K562 (cell line): ENCODE results near the gene SORBS2. TPM values are rescaled to one million over a fixed set of nuclear protein-coding genes. Genes with fewer than 3 reads are reported as not detected.

Source experiments
- ATAC-seq: fragments of 200-7000 bp; cut with Tn5 transposase; 3 replicates; pipeline ENCODE4 v1.9.1; 2020; ENCODE audit warnings: moderate library complexity
- BruUV-seq: library from RNA; stranded (reverse); fragments of 400-500 nt; replicated peaks from 2 replicates; lab custom pipeline; 2021; lab: Mats Ljungman, UMichigan
- CTCF ChIA-PET: fragments of 300-600 bp; formaldehyde crosslinking; extraction: SDS; loops from one replicate; lab custom pipeline; 2021; ENCODE audit warnings: low intra/inter-chr PET ratio; lab: Yijun Ruan, JAX
- POLR2A ChIA-PET: fragments of 300-600, 350-650 bp; sonication (Branson Sonifier 250); formaldehyde crosslinking; extraction: SDS; loops from one replicate; lab custom pipeline; 2021; ENCODE audit warnings: antibody characterized with exemption, inconsistent platforms; lab: Yijun Ruan, JAX
- DNase-seq, 4 experiments: peaks; one replicate each; pipeline versions ENCODE4 v3.0.0 to v3.0.0-alpha.2; 2011 to 2018; ENCODE audit warnings: low spot score in 3 of 4, mixed read lengths in 3 of 4; ENCODE audit errors: extremely low read depth in 1 of 4
- FAIRE-seq: peaks from 2 replicates; lab custom pipeline; 2011; peaks lifted over from hg19 to GRCh38; lab: Jason Lieb, UNC
- H2AFZ ChIP-seq: 2 replicates; pipeline ENCODE4 v1.6.0; 2011; ENCODE audit warnings: low read depth, low read length, control low read depth, inconsistent platforms
- H3K27ac ChIP-seq: fragments of 200-600 bp; 3 replicates; pipeline ENCODE4 v1.8.0; 2011; ENCODE audit warnings: low read depth, mild to moderate bottlenecking, control low read depth, inconsistent platforms, low read length, moderate library complexity, mixed read lengths; ENCODE audit errors: extremely low read depth
- H3K27me3 ChIP-seq, 2 experiments: fragments of 300-600 bp in 1 of 2; 2 replicates in 1 of 2; 3 replicates in 1 of 2; pipeline versions ENCODE4 v1.6.0 to v1.8.0; 2011; ENCODE audit warnings: inconsistent platforms in 2 of 2, low read length in 2 of 2, mild to moderate bottlenecking in 1 of 2, mixed read lengths in 1 of 2, moderate library complexity in 1 of 2; ENCODE audit not compliant: control insufficient read depth in 2 of 2, insufficient read depth in 2 of 2
- H3K36me3 ChIP-seq: fragments of 300-600 bp; 3 replicates; pipeline ENCODE4 v1.8.0; 2011; ENCODE audit warnings: mild to moderate bottlenecking, low read length, inconsistent platforms; ENCODE audit not compliant: control insufficient read depth, insufficient read depth
- H3K4me1 ChIP-seq, 2 experiments: fragments of 200-600 bp in 1 of 2; replicated peaks in 1 of 2; 2 replicates in 1 of 2; 3 replicates in 1 of 2; pipeline versions ENCODE4 v1.5.1 to v1.8.0; 2011; ENCODE audit warnings: inconsistent platforms in 2 of 2, low read length in 2 of 2, mild to moderate bottlenecking in 1 of 2, mixed read lengths in 1 of 2, moderate library complexity in 1 of 2; ENCODE audit not compliant: control insufficient read depth in 2 of 2, insufficient read depth in 2 of 2
- H3K4me2 ChIP-seq: 2 replicates; pipeline ENCODE4 v1.6.1; 2011; ENCODE audit warnings: low read length, control low read depth, inconsistent platforms, mixed read lengths; ENCODE audit not compliant: insufficient read depth
- H3K4me3 ChIP-seq: fragments of 200-600 bp; sonication (generic), shearing (Covaris generic); 2 replicates; pipeline ENCODE4 v1.5.1; 2016; ENCODE audit warnings: control low read depth, inconsistent platforms
- H3K79me2 ChIP-seq: fragments of 200-600 bp; 3 replicates; pipeline ENCODE4 v1.8.0; 2011; ENCODE audit warnings: low read length, inconsistent platforms; ENCODE audit not compliant: control insufficient read depth, insufficient read depth
- H3K9ac ChIP-seq, 2 experiments: 2 replicates each; pipeline versions ENCODE4 v1.6.0 to v1.6.1; 2011; ENCODE audit warnings: low read depth in 2 of 2, low read length in 2 of 2, control low read depth in 1 of 2, inconsistent platforms in 1 of 2, mild to moderate bottlenecking in 1 of 2, mixed read lengths in 1 of 2; ENCODE audit not compliant: insufficient read depth in 1 of 2
- H3K9me1 ChIP-seq: one replicate; pipeline ENCODE4 v1.6.0; 2011; ENCODE audit warnings: inconsistent platforms, mild to moderate bottlenecking, low read length, moderate library complexity; ENCODE audit not compliant: control insufficient read depth, insufficient read depth
- H3K9me3 ChIP-seq: replicated peaks from 2 replicates; pipeline ENCODE4 v1.5.1; 2011; ENCODE audit warnings: low read depth, low read length, inconsistent platforms; ENCODE audit not compliant: control insufficient read depth, insufficient read depth
- H4K20me1 ChIP-seq: replicated peaks from 2 replicates; pipeline ENCODE4 v1.6.1; 2011; ENCODE audit warnings: low read length, inconsistent platforms, mixed read lengths; ENCODE audit not compliant: control insufficient read depth, insufficient read depth
- ELF1 ChIP-seq: fragments of 200-800 bp; sonication (Bioruptor generic); IDR thresholded peaks from 2 replicates; pipeline ENCODE4 v1.6.1; 2016; ENCODE audit warnings: missing genetic modification characterization, missing compliant biosample characterization
- HSF4 ChIP-seq: fragments of 250-450 bp; sonication (Bioruptor Pico); IDR thresholded peaks from 2 replicates; pipeline ENCODE4 v2.1.2; 2022; ENCODE audit warnings: mild to moderate bottlenecking, moderate library complexity, borderline replicate concordance
- IRF1 ChIP-seq: sonication (generic); formaldehyde crosslinking; IDR thresholded peaks from 2 replicates; pipeline ENCODE4 v1.8.0; 2022; ENCODE audit warnings: missing genetic modification reagents, mild to moderate bottlenecking, borderline replicate concordance
- KAT2B ChIP-seq: IDR thresholded peaks from one replicate; pipeline ENCODE4 v1.6.1; 2012; ENCODE audit warnings: low read depth, mild to moderate bottlenecking, control low read depth, inconsistent platforms, low read length, moderate library complexity
- PML ChIP-seq: IDR thresholded peaks from 2 replicates; pipeline ENCODE4 v1.6.1; 2012; ENCODE audit warnings: low read length, inconsistent platforms
- SMARCC2 ChIP-seq: fragments of 450-650 bp; IDR thresholded peaks from 2 replicates; pipeline ENCODE4 v1.6.1; 2017; ENCODE audit warnings: antibody characterized with exemption, moderate library complexity, mild to moderate bottlenecking, low read depth
- STAT5B ChIP-seq: fragments of 250-450 bp; sonication (Bioruptor Pico); IDR thresholded peaks from 2 replicates; pipeline ENCODE4 v1.8.0; 2021; ENCODE audit warnings: mild to moderate bottlenecking, inconsistent platforms
- TAF7 ChIP-seq: fragments of 450-650 bp; IDR thresholded peaks from 2 replicates; pipeline ENCODE4 v1.6.1; 2016; ENCODE audit warnings: missing genetic modification characterization, missing compliant biosample characterization
- TCFL5 ChIP-seq: fragments of 250-450 bp; sonication (Bioruptor Pico); conservative IDR thresholded peaks from 2 replicates; pipeline ENCODE4 v1.6.1; 2021; ENCODE audit warnings: mild to moderate bottlenecking, moderate library complexity, matching md5 sums
- TEAD2 ChIP-seq: fragments of 450-650 bp; IDR thresholded peaks from 2 replicates; pipeline ENCODE4 v1.6.1; 2016; ENCODE audit warnings: missing genetic modification characterization, control low read depth, missing compliant biosample characterization
- TFAM ChIP-seq: fragments of 250-450 bp; sonication (Bioruptor Pico); conservative IDR thresholded peaks from 2 replicates; pipeline ENCODE4 v1.5.0; 2021; ENCODE audit warnings: mild to moderate bottlenecking, moderate library complexity
- ZBTB43 ChIP-seq: sonication (generic); formaldehyde crosslinking; IDR thresholded peaks from 2 replicates; pipeline ENCODE4 v1.8.0; 2023; ENCODE audit warnings: mild to moderate bottlenecking, missing genetic modification reagents
- ZNF395 ChIP-seq: fragments of 200-800 bp; sonication (Bioruptor generic); IDR thresholded peaks from 2 replicates; pipeline ENCODE4 v1.6.1; 2017; ENCODE audit warnings: missing genetic modification characterization, missing compliant biosample characterization
- WGBS: fragments of 100-300 bp; shearing (Covaris generic); methylation state at CpG from one replicate; pipeline ENCODE4 v1.1.6; 2016; ENCODE audit warnings: low coverage, mixed read lengths; ENCODE audit not compliant: insufficient coverage; ENCODE audit errors: missing lambda C conversion rate; 5-methylcytosine and 5-hydroxymethylcytosine counted together
- in situ Hi-C: fragments of 300-500 bp; cut with MboI; formaldehyde crosslinking; loops from 4 replicates; pipeline ENCODE4 v1.15.0; 2018; ENCODE audit warnings: inconsistent platforms, mixed read lengths
- intact Hi-C: fragments of 100-400 bp; cut with micrococcal nuclease; formaldehyde crosslinking; loops from 2 replicates; pipeline ENCODE4 v1.14.2; 2022
- polyA plus RNA-seq, 8 experiments: library from polyadenylated mRNA; depleted of rRNA in 4 of 8; stranded (reverse) in 5 of 8; unstranded in 3 of 8; fragments of >200 nt; fragmentation: Nextera tagmentation in 2 of 8; fragmentation: Illumina TruSeq in 1 of 8; extraction: Ambion mirVana in 2 of 8; extraction: Trizol in 1 of 8; gene quantifications; 2 replicates each; pipeline versions ENCODE4 v1.2.1 to v1.2.3, GENCODE V29; 2011 to 2014; ENCODE audit warnings: inconsistent platforms in 1 of 8, missing spikeins in 1 of 8
- total RNA-seq, 7 experiments: library from RNA; depleted of rRNA in 6 of 7; stranded (reverse); fragments of >200 nt in 6 of 7; fragmentation: Illumina TruSeq in 2 of 7; extraction: Trizol in 2 of 7; gene quantifications; 2 replicates each; pipeline versions ENCODE4 v1.2.1 to v1.2.3, GENCODE V29; 2011 to 2021; ENCODE audit warnings: low replicate concordance in 1 of 7

SORBS2 gene
- total and polyA plus RNA-seq, 9 of the 15 experiments (the other 6 are each of a cell fraction or from before 2014, with no cell fraction given) = 0.29 TPM; not detected in 8

- TF ChIP-seq STAT5B (CRISPR knock-in tag) = no peak
- no peak for TF ChIP-seq HSF4
- TF ChIP-seq TFAM (CRISPR knock-in tag) = no peak
- TF ChIP-seq ZBTB43 (CRISPR knock-in tag) = no peak
- no peak for TF ChIP-seq ZNF395 (CRISPR knock-in tag)
- TF ChIP-seq, all 486 proteins: peak for 0
These were observed 157.7 kb downstream of the SORBS2 start (continued) for GRCh38 chr4:185654311-185654710.

- Histone ChIP-seq H3K9me1 (no peaks in the 10 kb centered on the region), H2AFZ (no peak overlapping the region), H3K9ac (no peak overlapping the region), H3K4me2 (no peak overlapping the region), H4K20me1 (no peaks in the 10 kb centered on the region), H3K27me3 (peaks cover 2 to 18% of the 10 kb centered on the region in 2 experiments; a peak in 3 of 5 replicates), H3K9me3 (no peaks in the 10 kb centered on the region), H3K4me1 (no peaks in the 10 kb centered on the region), H3K79me2 (no peaks in the 10 kb centered on the region), H3K36me3 (no peaks in the 10 kb centered on the region), H3K4me3 (no peak overlapping the region), H3K27ac (no peak overlapping the region)
- intact Hi-C loops = no loop called here
- ChIA-PET CTCF (no interaction called here), POLR2A (no interaction called here)
- DNase-seq (no peak), ATAC-seq (no peak), FAIRE-seq (no peak)
- 0% methylated on average over 7 of the region's 7 CpGs for WGBS
- no TSS peak for BruUV-seq
- in situ Hi-C loops = loop anchor here (10.0 kb wide), 1 partner anchor 373 kb away; no protein-coding TSS in a partner anchor
- no peak for TF ChIP-seq TAF7 (tag)
- no peak for TF ChIP-seq TCFL5 (CRISPR knock-in tag)
- no peak for TF ChIP-seq ELF1
- no peak for TF ChIP-seq PML
- no peak for TF ChIP-seq IRF1 (CRISPR knock-in tag)
- no peak for TF ChIP-seq SMARCC2
- TF ChIP-seq KAT2B = no peak
- no peak for TF ChIP-seq TEAD2 (tag)
- TF ChIP-seq, all 486 proteins: peak for 0
These were observed 160.1 kb downstream of the SORBS2 start for GRCh38 chr4:185651851-185652250.
